A172 (cell line): Measurements from ENCODE around the gene CSAD. TPM values are rescaled to one million over a fixed set of nuclear protein-coding genes. Genes with fewer than 3 reads are reported as not detected.
"Not testable (repeated sequence)": the region's sequence is repeated elsewhere in the genome, so short reads cannot be mapped to it uniquely, and the experiment has no call there.

Experiments used
- DNase-seq: peaks from one replicate; pipeline ENCODE4 v3.0.0-alpha.2; 2015; ENCODE audit warnings: low spot score
- total RNA-seq: library from RNA; depleted of rRNA; stranded (reverse); fragments of >200 nt; shearing (Covaris generic); gene quantifications from 2 replicates; pipeline ENCODE4 v1.2.3, GENCODE V29; 2014

CSAD gene
- total RNA-seq, 1 experiment from 2014 or later = 9.2 TPM

GRCh38 chr12:53180931-53181645, 363 bp upstream of the CSAD start:
- DNase-seq = peak; percentile 57

GRCh38 chr12:53179687-53180219, 972 bp downstream of the CSAD start:
- DNase-seq = no peak

- DNase-seq = not testable (repeated sequence)
These were observed 1.9 kb downstream of the CSAD start for GRCh38 chr12:53178803-53179202.

- not testable (repeated sequence) for DNase-seq
These were observed 3.3 kb downstream of the CSAD start for GRCh38 chr12:53177447-53177846.

GRCh38 chr12:53176750-53177149, 4.0 kb downstream of the CSAD start:
- no peak for DNase-seq

GRCh38 chr12:53174881-53175491, 5.7 kb downstream of the CSAD start:
- peak; percentile 36 for DNase-seq

- peak; percentile 29 for DNase-seq
These were observed 7.5 kb downstream of the CSAD start for GRCh38 chr12:53173085-53173715.

- DNase-seq = peak; percentile 31
These were observed 8.4 kb downstream of the CSAD start for GRCh38 chr12:53172352-53172751.

- no peak for DNase-seq
These were observed 8.9 kb downstream of the CSAD start for GRCh38 chr12:53171725-53172329.

GRCh38 chr12:53170876-53171724, 9.6 kb downstream of the CSAD start:
- DNase-seq = no peak

GRCh38 chr12:53170215-53170614, 10.5 kb downstream of the CSAD start:
- no peak for DNase-seq

- no peak for DNase-seq
These were observed 11.1 kb downstream of the CSAD start for GRCh38 chr12:53169644-53170043.

GRCh38 chr12:53166837-53167236, 13.9 kb downstream of the CSAD start:
- DNase-seq = no peak

- not testable (repeated sequence) for DNase-seq
These were observed 17.7 kb downstream of the CSAD start for GRCh38 chr12:53163008-53163407.

GRCh38 chr12:53161119-53161911, 19.4 kb downstream of the CSAD start:
- no peak for DNase-seq

GRCh38 chr12:53160673-53161072, 20.1 kb downstream of the CSAD start:
- no peak for DNase-seq

- DNase-seq = no peak
These were observed 20.7 kb downstream of the CSAD start for GRCh38 chr12:53160000-53160399.

- DNase-seq = peak; percentile 78
These were observed 21.4 kb downstream of the CSAD start for GRCh38 chr12:53159195-53159839.

GRCh38 chr12:53152390-53152789, 28.3 kb downstream of the CSAD start:
- DNase-seq = no peak

GRCh38 chr12:53151039-53151438, 29.7 kb downstream of the CSAD start:
- no peak for DNase-seq
